Measurements from ENCODE around the gene PLCB1. TPM values are rescaled to one million over a fixed set of nuclear protein-coding genes. Genes with fewer than 3 reads are reported as not detected.

The PLCB1 gene
- total and polyA plus RNA-seq, 7 experiments from 2014 or later, result 0.56 to 17.6 (median 2.3) TPM

DNA sequence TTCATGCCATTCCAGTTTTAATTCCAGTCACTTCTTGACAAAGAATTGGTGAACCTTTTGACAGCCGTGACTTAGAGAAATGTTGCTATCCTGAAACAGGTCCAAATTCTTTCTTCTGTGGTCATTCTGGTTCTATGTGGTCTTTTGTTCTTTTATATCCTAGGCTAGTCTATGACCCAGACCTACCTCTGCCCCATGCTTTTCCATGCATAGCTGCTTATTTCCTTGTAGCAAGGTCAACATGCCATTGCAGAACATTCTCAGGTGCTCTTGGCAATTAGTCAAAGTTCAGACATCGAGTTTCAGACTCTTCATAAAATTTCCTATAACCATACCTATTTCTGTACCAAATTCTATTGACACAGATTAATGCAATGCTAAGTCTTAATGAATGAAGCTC is 202.6 kb downstream of the PLCB1 start:
- H3K4me1 Mint-ChIP-seq, result peaks cover 0 to 1% (median 0%) of the 10 kb centered on the region in 7 donors
- H3K36me3 ChIP-seq (ENCODE audit: control insufficient read depth in 2 of 3, insufficient read depth in 3 of 3, low read length in 3 of 3), result no peaks in the 10 kb centered on the region
- no peaks in the 10 kb centered on the region for H3K9me3 ChIP-seq (ENCODE audit: control insufficient read depth in 2 of 3, low read length in 3 of 3)
- H3K4me1 ChIP-seq (ENCODE audit: control insufficient read depth in 2 of 2, insufficient read depth in 2 of 2, low read length in 2 of 2), result no peaks in the 10 kb centered on the region
- H3K9me3 Mint-ChIP-seq, result no peaks in the 10 kb centered on the region
- H3K4me3 ChIP-seq (ENCODE audit: low read length), result no peak overlapping the region
- H3K27ac Mint-ChIP-seq, result no peak overlapping the region
- DNase-seq, result no peak
- ChIA-PET POLR2A (no interaction called here), CTCF (no interaction called here)
- H3K36me3 Mint-ChIP-seq, result no peaks in the 10 kb centered on the region
- no peaks in the 10 kb centered on the region for H3K27me3 ChIP-seq (ENCODE audit: control insufficient read depth in 2 of 2, insufficient read depth in 2 of 2, low read length in 2 of 2)
- ATAC-seq, result no peak
- peaks cover 0 to 6% (median 0%) of the 10 kb centered on the region in 5 donors for H3K27me3 Mint-ChIP-seq
- H3K27ac ChIP-seq (ENCODE audit: low read depth, low read length), result no peak overlapping the region
- H3K4me3 Mint-ChIP-seq, result no peak overlapping the region
- intact Hi-C loops (cut with micrococcal nuclease), result no loop called here

- no peak overlapping the region for H3K27ac Mint-ChIP-seq
- no peak overlapping the region for H3K4me3 ChIP-seq (ENCODE audit: low read length)
- H3K27ac ChIP-seq (ENCODE audit: low read depth, low read length), result no peak overlapping the region
- no peaks in the 10 kb centered on the region for H3K27me3 ChIP-seq (ENCODE audit: control insufficient read depth in 2 of 2, insufficient read depth in 2 of 2, low read length in 2 of 2)
- no peak for ATAC-seq
- no peaks in the 10 kb centered on the region for H3K9me3 Mint-ChIP-seq
- POLR2A ChIA-PET, result no interaction called here
- intact Hi-C loops (cut with micrococcal nuclease), result no loop called here
- CTCF ChIA-PET, result no interaction called here
- DNase-seq, result no peak
- H3K4me1 ChIP-seq (ENCODE audit: control insufficient read depth in 2 of 2, insufficient read depth in 2 of 2, low read length in 2 of 2), result no peaks in the 10 kb centered on the region
- H3K9me3 ChIP-seq (ENCODE audit: control insufficient read depth in 2 of 3, low read length in 3 of 3), result no peaks in the 10 kb centered on the region
- H3K4me3 Mint-ChIP-seq, result no peak overlapping the region
- peaks cover 0 to 7% (median 0%) of the 10 kb centered on the region in 5 donors for H3K27me3 Mint-ChIP-seq
- H3K4me1 Mint-ChIP-seq, result peaks cover 0 to under 1% (median 0%) of the 10 kb centered on the region in 7 donors
- H3K36me3 ChIP-seq (ENCODE audit: control insufficient read depth in 2 of 3, insufficient read depth in 3 of 3, low read length in 3 of 3), result no peaks in the 10 kb centered on the region
- no peaks in the 10 kb centered on the region for H3K36me3 Mint-ChIP-seq
Observed at GRCh38 chr20:8335059-8335458, 203.0 kb downstream of the PLCB1 start.

DNA sequence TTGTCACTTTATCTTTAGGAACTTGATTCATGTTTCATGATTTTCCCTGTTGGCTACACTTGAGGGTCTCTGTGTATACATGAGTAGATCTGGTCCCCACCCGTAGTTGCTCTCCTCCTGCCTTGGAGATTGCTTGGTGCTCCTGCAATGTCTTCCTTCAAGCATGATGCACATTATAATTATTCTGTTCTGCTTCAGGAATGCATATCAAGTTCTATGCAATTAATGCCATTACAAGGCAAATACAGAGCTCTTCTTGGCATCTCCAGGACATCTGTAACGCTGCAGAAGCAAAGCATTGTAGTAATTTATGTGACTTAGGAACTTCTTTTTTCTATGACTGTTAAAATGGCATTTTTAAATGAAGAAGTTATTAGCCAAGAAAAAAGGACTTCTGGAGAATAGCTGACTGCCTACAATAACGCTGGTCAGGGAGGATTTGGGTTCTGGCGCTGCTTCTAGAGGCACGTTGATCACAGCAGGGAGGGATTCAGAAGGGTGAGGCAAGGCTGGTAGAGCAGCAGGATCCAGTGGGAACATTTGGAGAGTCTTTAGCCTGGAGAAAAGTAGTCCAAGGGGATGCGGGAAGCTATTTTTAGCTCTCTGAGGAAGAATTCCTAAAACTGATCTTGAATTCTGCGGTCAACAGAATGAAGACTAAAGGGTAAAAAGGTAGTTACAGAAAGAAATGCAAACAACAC is 203.6 kb downstream of the PLCB1 start:
- H3K27me3 ChIP-seq (ENCODE audit: control insufficient read depth in 2 of 2, insufficient read depth in 2 of 2, low read length in 2 of 2), result no peaks in the 10 kb centered on the region
- Mint-ChIP-seq H3K36me3 (no peaks in the 10 kb centered on the region), H3K4me3 (no peak overlapping the region), H3K4me1 (no peaks in the 10 kb centered on the region), H3K27ac (no peak overlapping the region), H3K9me3 (no peaks in the 10 kb centered on the region), H3K27me3 (peaks cover 0 to 7% (median 0%) of the 10 kb centered on the region in 5 donors)
- DNase-seq, result no peak
- H3K27ac ChIP-seq (ENCODE audit: low read depth, low read length), result no peak overlapping the region
- no peak for ATAC-seq
- CTCF ChIA-PET, result no interaction called here
- H3K4me3 ChIP-seq (ENCODE audit: low read length), result no peak overlapping the region
- no peaks in the 10 kb centered on the region for H3K4me1 ChIP-seq (ENCODE audit: control insufficient read depth in 2 of 2, insufficient read depth in 2 of 2, low read length in 2 of 2)
- no peaks in the 10 kb centered on the region for H3K9me3 ChIP-seq (ENCODE audit: control insufficient read depth in 2 of 3, low read length in 3 of 3)
- intact Hi-C loops (cut with micrococcal nuclease), result no loop called here
- POLR2A ChIA-PET, result no interaction called here
- no peaks in the 10 kb centered on the region for H3K36me3 ChIP-seq (ENCODE audit: control insufficient read depth in 2 of 3, insufficient read depth in 3 of 3, low read length in 3 of 3)

- H3K27me3 ChIP-seq (ENCODE audit: control insufficient read depth in 2 of 2, insufficient read depth in 2 of 2, low read length in 2 of 2), result no peaks in the 10 kb centered on the region
- Mint-ChIP-seq H3K9me3 (peaks cover 0 to 5% (median 0%) of the 10 kb centered on the region in 11 donors), H3K27ac (no peak overlapping the region), H3K4me1 (peaks cover 0 to 4% (median 0%) of the 10 kb centered on the region in 7 donors), H3K27me3 (peaks cover 0 to 7% (median 0%) of the 10 kb centered on the region in 5 donors), H3K36me3 (peaks cover 0 to 4% (median 0%) of the 10 kb centered on the region in 5 donors), H3K4me3 (no peak overlapping the region)
- no peak overlapping the region for H3K4me3 ChIP-seq (ENCODE audit: low read length)
- ATAC-seq, result no peak
- DNase-seq, result no peak
- no peaks in the 10 kb centered on the region for H3K9me3 ChIP-seq (ENCODE audit: control insufficient read depth in 2 of 3, low read length in 3 of 3)
- ChIA-PET CTCF (no interaction called here), POLR2A (no interaction called here)
- H3K36me3 ChIP-seq (ENCODE audit: control insufficient read depth in 2 of 3, insufficient read depth in 3 of 3, low read length in 3 of 3), result no peaks in the 10 kb centered on the region
- intact Hi-C loops (cut with micrococcal nuclease), result no loop called here
- no peak overlapping the region for H3K27ac ChIP-seq (ENCODE audit: low read depth, low read length)
- H3K4me1 ChIP-seq (ENCODE audit: control insufficient read depth in 2 of 2, insufficient read depth in 2 of 2, low read length in 2 of 2), result no peaks in the 10 kb centered on the region
Observed at GRCh38 chr20:8339349-8339748, 207.3 kb downstream of the PLCB1 start.

DNA sequence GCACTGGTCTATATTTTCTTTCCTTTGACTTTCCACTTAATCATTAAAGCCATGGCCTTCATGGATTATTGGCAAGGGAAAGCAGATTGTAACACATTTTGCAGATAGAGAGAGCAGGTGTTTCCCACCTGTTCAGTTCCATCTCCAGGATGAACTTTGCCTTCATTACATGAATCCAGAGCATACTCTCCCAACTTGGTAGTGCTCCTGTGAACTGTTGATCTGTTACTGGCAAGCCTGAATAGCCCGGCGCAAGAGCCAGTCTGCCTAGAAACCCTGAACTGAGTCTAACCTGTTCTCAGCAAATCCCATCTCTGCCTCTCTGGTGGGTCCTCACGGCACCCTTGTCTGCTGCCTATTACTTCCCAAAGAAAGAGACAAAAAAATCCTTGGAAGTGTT is 210.3 kb downstream of the PLCB1 start:
- Histone ChIP-seq H3K27me3 (ENCODE audit: control insufficient read depth in 2 of 2, insufficient read depth in 2 of 2, low read length in 2 of 2) (no peaks in the 10 kb centered on the region), H3K4me1 (ENCODE audit: control insufficient read depth in 2 of 2, insufficient read depth in 2 of 2, low read length in 2 of 2) (no peaks in the 10 kb centered on the region), H3K4me3 (ENCODE audit: low read length) (no peak overlapping the region), H3K27ac (ENCODE audit: low read depth, low read length) (no peak overlapping the region), H3K9me3 (ENCODE audit: control insufficient read depth in 2 of 3, low read length in 3 of 3) (no peaks in the 10 kb centered on the region), H3K36me3 (ENCODE audit: control insufficient read depth in 2 of 3, insufficient read depth in 3 of 3, low read length in 3 of 3) (no peaks in the 10 kb centered on the region)
- ChIA-PET POLR2A (no interaction called here), CTCF (no interaction called here)
- no peak for ATAC-seq
- Mint-ChIP-seq H3K27ac (no peak overlapping the region), H3K36me3 (peaks cover 0 to 4% (median 0%) of the 10 kb centered on the region in 5 donors), H3K27me3 (peaks cover 0 to 13% (median 0%) of the 10 kb centered on the region in 5 donors), H3K9me3 (peaks cover 0 to 5% (median 0%) of the 10 kb centered on the region in 11 donors), H3K4me3 (no peak overlapping the region), H3K4me1 (peaks cover 0 to 4% (median 0%) of the 10 kb centered on the region in 7 donors)
- intact Hi-C loops (cut with micrococcal nuclease), result no loop called here
- DNase-seq, result no peak

- H3K4me3 Mint-ChIP-seq, result no peak overlapping the region
- peaks cover 0 to 12% (median 0%) of the 10 kb centered on the region in 5 donors for H3K27me3 Mint-ChIP-seq
- H3K27me3 ChIP-seq (ENCODE audit: control insufficient read depth in 2 of 2, insufficient read depth in 2 of 2, low read length in 2 of 2), result no peaks in the 10 kb centered on the region
- H3K27ac Mint-ChIP-seq, result no peak overlapping the region
- no peaks in the 10 kb centered on the region for H3K9me3 ChIP-seq (ENCODE audit: control insufficient read depth in 2 of 3, low read length in 3 of 3)
- no peak overlapping the region for H3K4me3 ChIP-seq (ENCODE audit: low read length)
- ATAC-seq (no peak), DNase-seq (no peak)
- no peaks in the 10 kb centered on the region for H3K4me1 ChIP-seq (ENCODE audit: control insufficient read depth in 2 of 2, insufficient read depth in 2 of 2, low read length in 2 of 2)
- CTCF ChIA-PET, result no interaction called here
- H3K27ac ChIP-seq (ENCODE audit: low read depth, low read length), result no peak overlapping the region
- POLR2A ChIA-PET, result no interaction called here
- H3K4me1 Mint-ChIP-seq, result peaks cover 0 to 4% (median 0%) of the 10 kb centered on the region in 7 donors
- peaks cover 0 to 4% (median 0%) of the 10 kb centered on the region in 5 donors for H3K36me3 Mint-ChIP-seq
- peaks cover 0 to 5% (median 0%) of the 10 kb centered on the region in 11 donors for H3K9me3 Mint-ChIP-seq
- H3K36me3 ChIP-seq (ENCODE audit: control insufficient read depth in 2 of 3, insufficient read depth in 3 of 3, low read length in 3 of 3), result no peaks in the 10 kb centered on the region
- intact Hi-C loops (cut with micrococcal nuclease), result no loop called here
Observed at GRCh38 chr20:8344106-8344505, 212.0 kb downstream of the PLCB1 start.

- ATAC-seq (no peak), DNase-seq (no peak)
- ChIA-PET CTCF (no interaction called here), POLR2A (no interaction called here)
- Histone ChIP-seq H3K27ac (ENCODE audit: low read depth, low read length) (no peak overlapping the region), H3K36me3 (ENCODE audit: control insufficient read depth in 2 of 3, insufficient read depth in 3 of 3, low read length in 3 of 3) (no peaks in the 10 kb centered on the region), H3K4me3 (ENCODE audit: low read length) (no peak overlapping the region), H3K27me3 (ENCODE audit: control insufficient read depth in 2 of 2, insufficient read depth in 2 of 2, low read length in 2 of 2) (no peaks in the 10 kb centered on the region), H3K4me1 (ENCODE audit: control insufficient read depth in 2 of 2, insufficient read depth in 2 of 2, low read length in 2 of 2) (no peaks in the 10 kb centered on the region), H3K9me3 (ENCODE audit: control insufficient read depth in 2 of 3, low read length in 3 of 3) (no peaks in the 10 kb centered on the region)
- intact Hi-C loops (cut with micrococcal nuclease), result no loop called here
- peaks cover 0 to 11% (median 0%) of the 10 kb centered on the region in 5 donors for H3K27me3 Mint-ChIP-seq
- H3K4me3 Mint-ChIP-seq, result no peak overlapping the region
- H3K27ac Mint-ChIP-seq, result no peak overlapping the region
- H3K36me3 Mint-ChIP-seq, result peaks cover 0 to 4% (median 3%) of the 10 kb centered on the region in 5 donors
- peaks cover 0 to 4% (median 0%) of the 10 kb centered on the region in 7 donors for H3K4me1 Mint-ChIP-seq
- H3K9me3 Mint-ChIP-seq, result peaks cover 0 to 8% (median 2%) of the 10 kb centered on the region in 11 donors
Observed at GRCh38 chr20:8344631-8345030, 212.6 kb downstream of the PLCB1 start.
